Liver (tissue), 3 donors: Measurements from ENCODE around the gene NCS1.

Experiments
- CTCF ChIP-seq: fragments of 150-350 bp; IDR thresholded peaks from 2 replicates; pipeline ENCODE4 v1.5.1; 2017; ENCODE audit warnings: improper control_type of control experiment, low read depth, low read length; ENCODE audit not compliant: missing input control
- EGR1 ChIP-seq, 2 donors: IDR thresholded peaks; 2 replicates each; pipeline ENCODE4 v1.6.1; 2016 to 2018; ENCODE audit warnings: antibody characterized with exemption in 2 of 2, low read depth in 2 of 2
- donor health status: healthy.
- donor health status: healthy.

GRCh38 chr9:130262061-130262745 is 90.0 kb downstream of the NCS1 start:
- TF ChIP-seq CTCF: no peak
- no peak for TF ChIP-seq EGR1 (IDR thresholded peaks at IDR 0.05; ENCODE audit: low read depth in 2 of 2)
